Natural killer cell (primary cell): Measurements from ENCODE around the gene C1orf122. TPM values are rescaled to one million over a fixed set of nuclear protein-coding genes. Genes with fewer than 3 reads are reported as not detected.

Source experiments
- ATAC-seq, 3 donors: fragments of 150-1000 bp in 2 of 3; fragments of 200-7000 bp in 1 of 3; cut with Tn5 transposase; 1 replicate in 1 of 3; 2 replicates in 2 of 3; pipeline ENCODE4 v1.10.0; 2021; ENCODE audit warnings: mild to moderate bottlenecking in 2 of 3, moderate library complexity in 2 of 3
- DNase-seq, 2 donors: peaks; one replicate each; pipeline versions ENCODE4 v3.0.0 to v3.0.0-alpha.2; 2013 to 2021; ENCODE audit warnings: mixed read lengths in 1 of 2
- H3K27ac ChIP-seq: one replicate; pipeline ENCODE4 v1.5.1; 2013; ENCODE audit warnings: mild to moderate bottlenecking, low read length
- H3K27me3 ChIP-seq: one replicate; pipeline ENCODE4 v1.6.1; 2013; ENCODE audit warnings: low read length; ENCODE audit not compliant: control insufficient read depth, insufficient read depth
- H3K36me3 ChIP-seq: one replicate; pipeline ENCODE4 v1.6.1; 2013; ENCODE audit warnings: low read length; ENCODE audit not compliant: control insufficient read depth, insufficient read depth
- H3K4me1 ChIP-seq: one replicate; pipeline ENCODE4 v1.6.1; 2013; ENCODE audit warnings: low read length; ENCODE audit not compliant: control insufficient read depth, insufficient read depth
- H3K4me3 ChIP-seq: one replicate; pipeline ENCODE4 v1.5.1; 2013; ENCODE audit warnings: low read length
- H3K9me3 ChIP-seq: one replicate; pipeline ENCODE4 v1.6.1; 2013; ENCODE audit warnings: low read length; ENCODE audit not compliant: control insufficient read depth, insufficient read depth
- H3K27ac Mint-ChIP-seq, 2 donors: one replicate each; pipeline ENCODE4 v1.8.0; 2022; ENCODE audit warnings: mild to moderate bottlenecking in 2 of 2, mixed read lengths in 2 of 2, moderate library complexity in 1 of 2
- H3K27me3 Mint-ChIP-seq, 2 donors: one replicate each; pipeline ENCODE4 v1.8.0; 2022; ENCODE audit warnings: low read depth in 2 of 2, mixed read lengths in 2 of 2
- H3K36me3 Mint-ChIP-seq: one replicate; pipeline ENCODE4 v1.8.0; 2022; ENCODE audit warnings: mixed read lengths
- H3K4me1 Mint-ChIP-seq, 2 donors: one replicate each; pipeline ENCODE4 v1.8.0; 2022; ENCODE audit warnings: mixed read lengths in 2 of 2
- H3K4me3 Mint-ChIP-seq: one replicate; pipeline ENCODE4 v1.8.0; 2022; ENCODE audit warnings: mild to moderate bottlenecking, moderate library complexity, mixed read lengths
- H3K9me3 Mint-ChIP-seq, 2 donors: one replicate each; pipeline ENCODE4 v1.8.0; 2022; ENCODE audit warnings: mixed read lengths in 2 of 2
- WGBS: methylation state at CpG from one replicate; pipeline ENCODE4 v1.1.7; 2013; ENCODE audit warnings: missing lambda C conversion rate; ENCODE audit not compliant: insufficient coverage; 5-methylcytosine and 5-hydroxymethylcytosine counted together
- intact Hi-C: fragments of 100-400 bp; cut with micrococcal nuclease; formaldehyde crosslinking; loops from one replicate; pipeline ENCODE4 v1.14.2; 2022
- total RNA-seq, 4 donors: library from RNA; stranded (reverse); fragments of 120-200 nt in 1 of 4; gene quantifications; one replicate each; pipeline versions ENCODE4 v1.2.3 to v1.2.4, GENCODE V29; 2013 to 2022
- TF ChIP-seq, protein P1 (sequence below): fragments of 200-600 bp; IDR thresholded peaks from one replicate; pipeline ENCODE4 v1.8.0; 2022; ENCODE audit warnings: antibody characterized with exemption

The C1orf122 gene
- total RNA-seq, 3 donors from 2014 or later (not counting 1 experiment from before 2014, with no cell fraction given) = 13.9 to 22.9 (median 14.9) TPM

DNA sequence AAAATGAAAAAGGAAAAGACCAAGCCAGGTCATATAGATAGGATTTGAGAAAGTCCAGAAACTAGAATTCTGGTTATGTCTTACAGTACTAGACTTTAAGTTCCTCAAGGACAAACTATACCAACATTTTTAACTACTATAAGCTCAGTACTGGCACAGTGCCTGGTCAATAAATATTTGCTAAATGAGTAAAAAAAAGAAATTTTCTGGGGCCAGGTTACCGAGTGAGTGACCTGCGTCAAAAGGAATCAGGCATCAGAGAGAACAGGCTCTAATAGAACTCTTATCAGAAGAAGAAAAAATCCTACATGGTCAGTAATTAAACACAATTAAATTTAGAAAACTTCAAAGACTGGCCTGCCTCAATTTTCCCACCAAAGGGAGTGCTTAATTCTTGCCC, 24.2 kb downstream of the C1orf122 start:
- Mint-ChIP-seq H3K36me3 (peaks cover 26% of the 10 kb centered on the region), H3K4me1 (no peaks in the 10 kb centered on the region), H3K27me3 (no peaks in the 10 kb centered on the region), H3K4me3 (no peak overlapping the region), H3K27ac (no peak overlapping the region), H3K9me3 (no peaks in the 10 kb centered on the region)
- 100% methylated on average over 2 of the region's 2 CpGs for WGBS
- no peak for DNase-seq
- no peak for ATAC-seq
- Histone ChIP-seq H3K27me3 (no peaks in the 10 kb centered on the region), H3K36me3 (peaks cover 57% of the 10 kb centered on the region), H3K4me3 (no peak overlapping the region), H3K4me1 (no peaks in the 10 kb centered on the region), H3K9me3 (no peaks in the 10 kb centered on the region), H3K27ac (no peak overlapping the region)
- intact Hi-C loops = no loop called here
- TF ChIP-seq, protein P1, sequence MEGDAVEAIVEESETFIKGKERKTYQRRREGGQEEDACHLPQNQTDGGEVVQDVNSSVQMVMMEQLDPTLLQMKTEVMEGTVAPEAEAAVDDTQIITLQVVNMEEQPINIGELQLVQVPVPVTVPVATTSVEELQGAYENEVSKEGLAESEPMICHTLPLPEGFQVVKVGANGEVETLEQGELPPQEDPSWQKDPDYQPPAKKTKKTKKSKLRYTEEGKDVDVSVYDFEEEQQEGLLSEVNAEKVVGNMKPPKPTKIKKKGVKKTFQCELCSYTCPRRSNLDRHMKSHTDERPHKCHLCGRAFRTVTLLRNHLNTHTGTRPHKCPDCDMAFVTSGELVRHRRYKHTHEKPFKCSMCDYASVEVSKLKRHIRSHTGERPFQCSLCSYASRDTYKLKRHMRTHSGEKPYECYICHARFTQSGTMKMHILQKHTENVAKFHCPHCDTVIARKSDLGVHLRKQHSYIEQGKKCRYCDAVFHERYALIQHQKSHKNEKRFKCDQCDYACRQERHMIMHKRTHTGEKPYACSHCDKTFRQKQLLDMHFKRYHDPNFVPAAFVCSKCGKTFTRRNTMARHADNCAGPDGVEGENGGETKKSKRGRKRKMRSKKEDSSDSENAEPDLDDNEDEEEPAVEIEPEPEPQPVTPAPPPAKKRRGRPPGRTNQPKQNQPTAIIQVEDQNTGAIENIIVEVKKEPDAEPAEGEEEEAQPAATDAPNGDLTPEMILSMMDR = no peak

DNA sequence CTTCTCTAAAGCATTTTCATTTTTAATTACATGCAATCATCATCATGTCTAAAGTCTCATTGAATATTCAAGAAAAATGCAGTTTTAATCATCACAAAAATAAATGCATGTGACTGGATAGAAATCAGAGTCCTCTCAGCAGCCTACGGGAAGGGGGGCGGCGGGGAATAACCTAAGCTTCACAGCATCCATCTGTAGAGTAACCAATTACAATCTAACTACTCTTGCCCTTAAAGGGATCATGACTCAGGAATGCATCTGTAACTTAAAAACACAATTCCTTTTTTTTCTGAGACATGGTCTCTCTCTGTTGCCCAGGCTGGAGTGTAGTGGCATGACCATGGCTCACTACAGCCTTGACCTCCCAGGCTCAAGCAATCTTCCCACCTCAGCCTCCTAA, 29.2 kb downstream of the C1orf122 start:
- Mint-ChIP-seq H3K36me3 (peaks cover 19% of the 10 kb centered on the region), H3K9me3 (no peaks in the 10 kb centered on the region), H3K27me3 (no peaks in the 10 kb centered on the region), H3K27ac (no peak overlapping the region), H3K4me3 (no peak overlapping the region), H3K4me1 (peaks cover 0 to 6% of the 10 kb centered on the region in 2 donors)
- peaks cover 64% of the 10 kb centered on the region for H3K36me3 ChIP-seq
- TF ChIP-seq, protein P1 = no peak
- no peak for DNase-seq
- no peak overlapping the region for H3K4me3 ChIP-seq
- no peaks in the 10 kb centered on the region for H3K27me3 ChIP-seq
- WGBS = 67% methylated on average over 3 of the region's 3 CpGs
- no peak for ATAC-seq
- H3K4me1 ChIP-seq = no peaks in the 10 kb centered on the region
- no peak overlapping the region for H3K27ac ChIP-seq
- intact Hi-C loops = no loop called here
- H3K9me3 ChIP-seq = no peaks in the 10 kb centered on the region

DNA sequence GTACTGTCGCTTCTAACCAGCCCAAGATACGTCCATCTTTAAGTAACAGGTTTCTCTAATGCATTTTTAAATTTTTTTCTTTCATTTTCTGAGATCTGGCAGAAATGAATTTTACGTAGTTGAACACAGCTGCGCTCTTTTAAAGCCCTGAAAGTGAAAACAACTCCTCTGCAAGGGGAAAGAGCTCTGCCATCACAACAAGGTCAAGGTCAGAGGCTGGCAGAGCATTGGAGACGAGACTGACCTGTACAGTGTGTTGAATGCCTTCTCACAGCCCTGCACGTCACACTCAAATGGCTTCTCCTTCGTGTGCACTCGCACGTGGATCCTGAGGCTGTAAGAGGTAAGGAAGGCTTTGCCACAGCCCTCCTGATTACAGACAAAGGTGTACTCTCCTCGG, 32.1 kb downstream of the C1orf122 start:
- no peak for ATAC-seq
- Mint-ChIP-seq H3K27me3 (no peaks in the 10 kb centered on the region), H3K4me1 (peaks cover 8 to 14% of the 10 kb centered on the region in 2 donors), H3K36me3 (peaks cover 8% of the 10 kb centered on the region), H3K4me3 (no peak overlapping the region), H3K9me3 (no peaks in the 10 kb centered on the region), H3K27ac (no peak overlapping the region)
- Histone ChIP-seq H3K9me3 (no peaks in the 10 kb centered on the region), H3K36me3 (peaks cover 47% of the 10 kb centered on the region), H3K4me3 (no peak overlapping the region), H3K27ac (no peak overlapping the region), H3K4me1 (no peaks in the 10 kb centered on the region), H3K27me3 (no peaks in the 10 kb centered on the region)
- intact Hi-C loops = loop anchor here (10.0 kb wide), 1 partner anchor 245 kb away; the partner anchor contains the start of gene GNL2
- TF ChIP-seq, protein P1 = no peak
- WGBS = 95% methylated on average over 10 of the region's 10 CpGs
- DNase-seq = no peak

DNA sequence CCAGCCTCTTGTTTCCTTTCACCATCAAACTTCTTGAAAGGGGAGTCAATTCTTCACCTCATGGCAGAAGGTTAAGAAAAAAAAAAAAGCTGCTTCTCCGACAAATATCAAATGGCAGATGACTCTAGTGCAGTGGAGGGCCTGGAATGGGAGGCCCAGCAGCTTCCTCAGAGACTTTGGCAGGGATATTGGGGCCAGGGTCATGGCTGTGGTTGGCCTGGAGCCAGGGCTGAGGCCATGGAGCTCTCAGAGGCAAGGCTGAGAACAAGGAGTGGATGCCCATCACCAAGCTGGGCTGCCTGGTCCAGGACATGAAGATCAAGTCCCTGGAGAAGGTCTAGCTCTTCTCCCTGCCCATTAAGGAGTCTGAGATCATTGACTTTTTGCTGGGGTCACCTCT, 33.1 kb downstream of the C1orf122 start:
- 100% methylated on average over 1 of the region's 1 CpG for WGBS
- TF ChIP-seq, protein P1 = no peak
- H3K27ac Mint-ChIP-seq = no peak overlapping the region

More for the DNA sequence above, 33.1 kb downstream of the C1orf122 start:
- intact Hi-C loops = loop anchor here (10.0 kb wide), 1 partner anchor 246 kb away; the partner anchor contains the start of gene GNL2
- H3K9me3 Mint-ChIP-seq = no peaks in the 10 kb centered on the region
- H3K4me1 ChIP-seq = no peaks in the 10 kb centered on the region
- no peak overlapping the region for H3K4me3 Mint-ChIP-seq
- no peak for DNase-seq
- peaks cover 18 to 22% of the 10 kb centered on the region in 2 donors for H3K4me1 Mint-ChIP-seq
- H3K9me3 ChIP-seq = no peaks in the 10 kb centered on the region
- H3K4me3 ChIP-seq = no peak overlapping the region
- H3K27me3 Mint-ChIP-seq = no peaks in the 10 kb centered on the region
- H3K27ac ChIP-seq = no peak overlapping the region
- no peaks in the 10 kb centered on the region for H3K27me3 ChIP-seq
- peaks cover 38% of the 10 kb centered on the region for H3K36me3 ChIP-seq
- no peaks in the 10 kb centered on the region for H3K36me3 Mint-ChIP-seq
- ATAC-seq = no peak
